ENCODE data around the gene RSRC2. TPM values are rescaled to one million over a fixed set of nuclear protein-coding genes. Genes with fewer than 3 reads are reported as not detected.

RSRC2 gene
- total RNA-seq, 1 donor from 2014 or later = 126 TPM

- Mint-ChIP-seq H3K36me3 (ENCODE audit: low read depth) (peaks cover 90% of the 10 kb centered on the region), H3K27me3 (no peaks in the 10 kb centered on the region), H3K4me3 (no peak overlapping the region), H3K9me3 (no peaks in the 10 kb centered on the region), H3K4me1 (peaks cover 31% of the 10 kb centered on the region), H3K27ac (no peak overlapping the region)
- intact Hi-C loops (cut with micrococcal nuclease) = no loop called here
- CTCF ChIA-PET = no interaction called here
- DNase-seq (no peak), ATAC-seq (ENCODE audit: low read depth) (no peak)
- POLR2A ChIA-PET = interaction anchor here (1.6 to 8.6 kb wide), 2 partner anchors 11 to 19 kb away, joined by 4 to 202 read pairs; partner anchors contain the start of gene ZCCHC8
- no peak for TF ChIP-seq CTCF (IDR thresholded peaks at IDR 0.05)
Observed at GRCh38 chr12:122519418-122519817, 7.3 kb downstream of the RSRC2 start.

- POLR2A ChIA-PET = no interaction called here
Observed at GRCh38 chr12:122518908-122519307, 7.8 kb downstream of the RSRC2 start.

GRCh38 chr12:122517877-122518276 lies 8.9 kb downstream of the RSRC2 start:
- ChIA-PET POLR2A (interaction anchor here (1.0 to 1.8 kb wide), 2 partner anchors 9 to 17 kb away, joined by 4 to 10 read pairs; partner anchors contain the start of genes KNTC1, RSRC2 and ZCCHC8), CTCF (no interaction called here)
- peaks cover 88% of the 10 kb centered on the region for H3K36me3 Mint-ChIP-seq (ENCODE audit: low read depth)

More at GRCh38 chr12:122518908-122519307, 7.8 kb downstream of the RSRC2 start:
- H3K36me3 Mint-ChIP-seq (ENCODE audit: low read depth) = peaks cover 89% of the 10 kb centered on the region
- no peak overlapping the region for H3K4me3 Mint-ChIP-seq
- H3K27me3 Mint-ChIP-seq = no peaks in the 10 kb centered on the region
- ATAC-seq (ENCODE audit: low read depth) (no peak), DNase-seq (no peak)
- H3K9me3 Mint-ChIP-seq = no peaks in the 10 kb centered on the region
- TF ChIP-seq CTCF (IDR thresholded peaks at IDR 0.05) = no peak
- no peak overlapping the region for H3K27ac Mint-ChIP-seq
- CTCF ChIA-PET = no interaction called here
- intact Hi-C loops (cut with micrococcal nuclease) = no loop called here
- peaks cover 26% of the 10 kb centered on the region for H3K4me1 Mint-ChIP-seq

GRCh38 chr12:122516544-122517361 lies 10.0 kb downstream of the RSRC2 start:
- no peaks in the 10 kb centered on the region for H3K9me3 Mint-ChIP-seq
- H3K27ac Mint-ChIP-seq = no peak overlapping the region
- ATAC-seq (ENCODE audit: low read depth) (no peak), DNase-seq (no peak)
- H3K4me3 Mint-ChIP-seq = no peak overlapping the region
- no peaks in the 10 kb centered on the region for H3K27me3 Mint-ChIP-seq
- H3K4me1 Mint-ChIP-seq = peaks cover 6% of the 10 kb centered on the region
- intact Hi-C loops (cut with micrococcal nuclease) = no loop called here
- no peak for TF ChIP-seq CTCF (IDR thresholded peaks at IDR 0.05)
- POLR2A ChIA-PET = interaction anchor here (0.6 to 1.8 kb wide), 2 partner anchors 10 to 538 kb away, joined by 3 to 10 read pairs; partner anchors contain the start of genes KNTC1 and RSRC2
- CTCF ChIA-PET = no interaction called here
- peaks cover 89% of the 10 kb centered on the region for H3K36me3 Mint-ChIP-seq (ENCODE audit: low read depth)

More at GRCh38 chr12:122517877-122518276, 8.9 kb downstream of the RSRC2 start:
- H3K27me3 Mint-ChIP-seq = no peaks in the 10 kb centered on the region
- no peak for TF ChIP-seq CTCF (IDR thresholded peaks at IDR 0.05)
- H3K4me3 Mint-ChIP-seq = no peak overlapping the region
- no peak overlapping the region for H3K27ac Mint-ChIP-seq
- H3K9me3 Mint-ChIP-seq = no peaks in the 10 kb centered on the region
- ATAC-seq (ENCODE audit: low read depth) = no peak
- intact Hi-C loops (cut with micrococcal nuclease) = no loop called here
- DNase-seq = no peak
- peaks cover 16% of the 10 kb centered on the region for H3K4me1 Mint-ChIP-seq

DNA sequence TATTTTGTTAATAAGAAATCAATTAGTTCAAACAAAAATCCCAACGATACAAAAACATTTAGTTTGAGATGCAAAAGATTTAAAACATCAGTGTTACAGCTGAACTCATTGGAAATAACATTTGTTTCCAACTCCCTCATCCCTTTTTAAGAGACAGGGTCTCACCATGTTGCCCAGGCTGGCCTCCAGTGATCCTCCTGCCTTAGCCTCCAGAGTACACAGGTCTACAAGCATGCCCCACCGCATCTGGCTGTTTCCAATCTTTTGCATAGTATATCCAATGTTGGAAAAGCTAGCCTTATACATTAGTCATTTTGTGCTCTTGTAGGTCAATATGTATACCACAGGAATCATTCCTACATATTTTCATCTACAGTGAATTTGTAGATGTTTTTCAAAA lies 11.5 kb downstream of the RSRC2 start:
- H3K4me3 Mint-ChIP-seq = no peak overlapping the region
- H3K4me1 Mint-ChIP-seq = peaks cover 3% of the 10 kb centered on the region
- peaks cover 87% of the 10 kb centered on the region for H3K36me3 Mint-ChIP-seq (ENCODE audit: low read depth)
- ATAC-seq (ENCODE audit: low read depth) (no peak), DNase-seq (no peak)
- intact Hi-C loops (cut with micrococcal nuclease) = loop anchor here (1.0 kb wide), 1 partner anchor 9 kb away; no protein-coding TSS in a partner anchor
- no peaks in the 10 kb centered on the region for H3K27me3 Mint-ChIP-seq
- ChIA-PET POLR2A (interaction anchor here (3.9 kb wide), 1 partner anchor 12 kb away, joined by 19 read pairs; the partner anchor contains the start of genes KNTC1 and RSRC2), CTCF (no interaction called here)
- H3K27ac Mint-ChIP-seq = no peak overlapping the region
- H3K9me3 Mint-ChIP-seq = no peaks in the 10 kb centered on the region
- no peak for TF ChIP-seq CTCF (IDR thresholded peaks at IDR 0.05)

Measured in activated B cell treated with CpG ODN at 0.5 μM for 24 hours (primary cell).